GM06990 (cell line): Measurements from ENCODE around the gene PTPRQ.

Experiments used
- DNase-seq: peaks from one replicate; pipeline ENCODE4 v3.0.0-alpha.2; 2011; ENCODE audit not compliant: insufficient read length; ENCODE audit errors: extremely low read depth
- H3K27me3 ChIP-seq: replicated peaks from 2 replicates; pipeline ENCODE4 v1.6.0; 2011; ENCODE audit warnings: low read length; ENCODE audit not compliant: control insufficient read depth, insufficient read depth
- H3K36me3 ChIP-seq: 2 replicates; pipeline ENCODE4 v1.5.1; 2011; ENCODE audit warnings: low read length; ENCODE audit not compliant: control insufficient read depth, insufficient read depth
- H3K4me3 ChIP-seq: replicated peaks from 2 replicates; pipeline ENCODE4 v1.5.1; 2011; ENCODE audit warnings: low read depth, mild to moderate bottlenecking, control low read depth, low read length
- TF ChIP-seq, protein P1 (sequence below): IDR thresholded peaks from 2 replicates; pipeline ENCODE4 v1.5.1; 2011; ENCODE audit warnings: low read length, control low read depth, mild to moderate bottlenecking, inconsistent platforms; ENCODE audit not compliant: insufficient read depth, poor library complexity, severe bottlenecking

The PTPRQ gene

DNA sequence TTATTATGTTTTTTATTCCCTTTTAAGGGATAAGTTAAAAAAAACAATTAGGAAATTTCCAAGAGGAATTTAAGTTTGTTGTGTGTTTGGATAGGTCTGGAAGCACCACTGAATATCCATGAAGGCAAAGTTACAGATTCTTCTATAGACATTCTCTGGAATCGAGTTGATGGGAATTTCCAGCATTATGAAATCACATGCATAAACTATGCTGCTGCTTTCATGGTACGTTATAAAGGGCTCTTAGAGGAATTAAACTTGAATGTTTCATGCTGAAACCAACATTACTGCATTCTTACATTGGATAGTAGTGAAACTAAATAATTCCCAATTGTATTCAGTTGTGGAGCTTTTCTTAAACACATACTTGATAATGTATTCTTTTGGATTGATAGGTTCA is 21.5 kb upstream of the PTPRQ start:
- DNase-seq, result no peak
- Histone ChIP-seq H3K36me3 (no peaks in the 10 kb centered on the region), H3K4me3 (no peak overlapping the region), H3K27me3 (no peaks in the 10 kb centered on the region)
- TF ChIP-seq, protein P1, sequence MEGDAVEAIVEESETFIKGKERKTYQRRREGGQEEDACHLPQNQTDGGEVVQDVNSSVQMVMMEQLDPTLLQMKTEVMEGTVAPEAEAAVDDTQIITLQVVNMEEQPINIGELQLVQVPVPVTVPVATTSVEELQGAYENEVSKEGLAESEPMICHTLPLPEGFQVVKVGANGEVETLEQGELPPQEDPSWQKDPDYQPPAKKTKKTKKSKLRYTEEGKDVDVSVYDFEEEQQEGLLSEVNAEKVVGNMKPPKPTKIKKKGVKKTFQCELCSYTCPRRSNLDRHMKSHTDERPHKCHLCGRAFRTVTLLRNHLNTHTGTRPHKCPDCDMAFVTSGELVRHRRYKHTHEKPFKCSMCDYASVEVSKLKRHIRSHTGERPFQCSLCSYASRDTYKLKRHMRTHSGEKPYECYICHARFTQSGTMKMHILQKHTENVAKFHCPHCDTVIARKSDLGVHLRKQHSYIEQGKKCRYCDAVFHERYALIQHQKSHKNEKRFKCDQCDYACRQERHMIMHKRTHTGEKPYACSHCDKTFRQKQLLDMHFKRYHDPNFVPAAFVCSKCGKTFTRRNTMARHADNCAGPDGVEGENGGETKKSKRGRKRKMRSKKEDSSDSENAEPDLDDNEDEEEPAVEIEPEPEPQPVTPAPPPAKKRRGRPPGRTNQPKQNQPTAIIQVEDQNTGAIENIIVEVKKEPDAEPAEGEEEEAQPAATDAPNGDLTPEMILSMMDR, result no peak

DNA sequence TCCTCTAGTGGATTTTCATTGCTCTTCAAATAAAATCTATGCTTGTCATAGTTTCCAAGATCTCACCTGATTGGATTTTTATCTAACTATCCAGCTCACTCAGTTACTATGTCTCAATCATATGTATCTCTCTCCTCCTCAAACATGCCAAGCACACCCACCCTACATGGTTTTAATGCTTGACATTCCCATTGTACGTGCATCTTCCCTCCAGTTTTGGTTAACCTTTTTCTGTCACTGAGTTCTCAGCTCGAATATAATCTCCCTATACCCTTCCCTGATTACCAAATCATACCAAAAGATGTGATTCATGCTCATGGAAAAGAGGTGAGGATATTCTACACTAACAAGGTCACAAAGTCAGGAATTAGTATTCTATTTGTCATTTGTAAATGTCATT is 12.0 kb upstream of the PTPRQ start:
- Histone ChIP-seq H3K4me3 (no peak overlapping the region), H3K36me3 (no peaks in the 10 kb centered on the region), H3K27me3 (no peaks in the 10 kb centered on the region)
- TF ChIP-seq, protein P1, result no peak
- DNase-seq, result no peak

DNA sequence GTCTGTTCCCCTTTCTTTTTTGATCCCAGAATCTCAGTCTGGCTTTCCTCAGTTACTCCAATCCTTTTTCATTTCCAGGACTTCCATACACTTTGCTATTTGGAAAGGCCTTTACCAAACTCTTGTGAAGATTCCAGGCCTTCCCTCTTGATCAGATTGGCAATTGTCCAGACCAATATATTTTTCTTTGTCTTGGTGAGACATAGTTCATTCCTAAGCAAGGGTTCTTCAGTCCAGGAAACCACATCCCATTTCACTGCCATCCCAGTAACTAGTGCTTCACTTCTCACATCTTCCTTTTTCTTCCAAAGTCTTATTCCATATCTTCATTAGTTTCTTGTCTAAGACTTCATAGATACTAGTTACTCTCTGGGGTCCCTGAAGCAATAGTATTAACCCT is 2.1 kb upstream of the PTPRQ start:
- Histone ChIP-seq H3K4me3 (no peak overlapping the region), H3K27me3 (no peaks in the 10 kb centered on the region), H3K36me3 (no peaks in the 10 kb centered on the region)
- TF ChIP-seq, protein P1, result no peak
- no peak for DNase-seq

DNA sequence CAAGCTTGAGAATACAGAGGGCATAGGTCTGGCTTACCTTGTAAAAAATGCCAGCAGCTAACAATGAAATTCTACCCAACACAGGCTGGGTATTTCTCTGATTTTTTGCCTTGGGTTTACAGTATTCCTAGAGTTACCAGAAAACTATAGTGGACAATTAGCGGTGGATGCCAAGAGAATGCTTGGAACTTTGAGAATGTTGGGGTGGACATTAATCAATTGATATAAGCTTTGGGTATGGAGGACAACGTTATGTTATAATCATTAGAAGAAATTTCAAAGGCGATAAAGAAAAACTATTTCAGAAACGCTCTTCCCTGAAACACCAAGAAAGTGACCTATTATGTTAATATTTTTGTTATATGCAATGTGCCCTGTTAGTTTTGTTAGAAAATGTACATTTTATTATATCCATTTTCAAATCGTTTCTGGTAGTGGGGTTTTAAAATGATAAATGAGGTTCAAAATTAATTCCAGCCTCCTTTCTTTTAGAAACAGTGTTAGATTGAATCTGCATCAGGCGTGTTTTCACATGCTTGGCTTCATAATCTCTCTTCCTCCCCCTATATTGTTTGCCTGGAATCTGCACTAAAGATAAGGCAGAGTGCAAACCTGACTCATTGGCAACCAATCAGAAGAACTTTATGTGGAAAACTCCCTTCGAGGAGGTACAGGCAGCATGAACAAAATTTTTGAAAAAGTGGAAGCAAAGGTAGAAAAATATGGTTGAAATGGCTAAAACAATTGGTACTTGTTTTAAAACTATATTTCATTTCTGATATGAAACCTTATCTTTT is 1.4 kb upstream of the PTPRQ start:
- Histone ChIP-seq H3K27me3 (no peaks in the 10 kb centered on the region), H3K36me3 (no peaks in the 10 kb centered on the region), H3K4me3 (no peak overlapping the region)
- no peak for DNase-seq
- TF ChIP-seq, protein P1, result no peak

DNA sequence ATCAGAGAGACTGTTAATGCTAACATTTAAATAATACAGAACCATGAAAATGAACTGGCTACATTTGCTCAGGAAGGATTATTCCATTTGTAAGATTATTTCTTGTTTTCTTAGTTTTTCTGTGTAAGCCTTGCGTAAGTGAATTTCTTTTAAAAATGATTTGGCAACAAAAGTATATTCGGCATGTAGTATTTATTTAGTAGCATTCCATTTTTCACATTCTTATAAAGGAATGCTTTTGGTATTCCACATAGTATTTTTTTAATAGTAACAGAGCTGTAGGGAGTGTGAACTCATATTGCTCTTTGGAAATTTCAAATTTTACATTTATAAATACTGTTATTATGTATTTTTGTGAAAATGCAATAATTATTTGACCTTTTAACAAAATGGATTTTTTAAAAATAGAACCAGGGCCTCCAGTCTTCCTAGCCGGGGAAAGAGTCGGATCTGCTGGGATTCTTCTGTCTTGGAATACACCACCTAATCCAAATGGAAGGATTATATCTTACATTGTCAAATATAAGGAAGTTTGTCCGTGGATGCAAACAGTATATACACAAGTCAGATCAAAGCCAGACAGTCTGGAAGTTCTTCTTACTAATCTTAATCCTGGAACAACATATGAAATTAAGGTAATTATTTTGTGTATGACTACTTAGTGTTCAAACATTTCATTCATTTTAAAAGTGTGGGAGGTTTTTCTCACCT is 1.2 kb downstream of the PTPRQ start:
- H3K27me3 ChIP-seq, result no peaks in the 10 kb centered on the region
- H3K36me3 ChIP-seq, result no peaks in the 10 kb centered on the region
- no peak for DNase-seq
- TF ChIP-seq, protein P1, result no peak
- H3K4me3 ChIP-seq, result no peak overlapping the region
